ENCODE results near the gene ANKS3. TPM values are rescaled to one million over a fixed set of nuclear protein-coding genes. Genes with fewer than 3 reads are reported as not detected.
A peak's percentile ranks its signal among the peaks of the same experiment; 100 is the strongest.

Gene ANKS3
- total and polyA plus RNA-seq, 2 experiments from 2014 or later = 22.5 to 24.9 TPM

GRCh38 chr16:4760221-4760910, 26.3 kb upstream of the ANKS3 start:
- Mint-ChIP-seq H3K27me3 (ENCODE audit: insufficient read depth, low read depth, poor library complexity) (peaks cover 5% of the 10 kb centered on the region), H3K4me3 (no peak overlapping the region)

More at GRCh38 chr16:4760221-4760910, 26.3 kb upstream of the ANKS3 start:
- Histone ChIP-seq H3K4me2 (no peak overlapping the region), H2AFZ (no peak overlapping the region), H3K27me3 (ENCODE audit: insufficient read depth) (no peaks in the 10 kb centered on the region), H3K36me3 (ENCODE audit: insufficient read depth) (peaks cover 22% of the 10 kb centered on the region; the same call in 1 of the 2 replicates), H3K79me2 (replicated peaks; ENCODE audit: insufficient read depth) (peaks cover 5% of the 10 kb centered on the region; the same call in 1 of the 2 replicates), H3K4me1 (ENCODE audit: insufficient read depth) (no peaks in the 10 kb centered on the region), H3K27ac (ENCODE audit: low read depth) (no peak overlapping the region), H3F3A (replicated peaks; ENCODE audit: low read depth) (no peaks in the 10 kb centered on the region), H3K9me2 (ENCODE audit: insufficient read depth) (no peaks in the 10 kb centered on the region), H3K4me3 (no peak overlapping the region), H4K20me1 (replicated peaks; ENCODE audit: insufficient read depth) (no peaks in the 10 kb centered on the region; the same call in 1 of the 2 replicates)
- peak overlapping the region; percentile 20 for H3K27ac Mint-ChIP-seq
- TF ChIP-seq, protein P1, sequence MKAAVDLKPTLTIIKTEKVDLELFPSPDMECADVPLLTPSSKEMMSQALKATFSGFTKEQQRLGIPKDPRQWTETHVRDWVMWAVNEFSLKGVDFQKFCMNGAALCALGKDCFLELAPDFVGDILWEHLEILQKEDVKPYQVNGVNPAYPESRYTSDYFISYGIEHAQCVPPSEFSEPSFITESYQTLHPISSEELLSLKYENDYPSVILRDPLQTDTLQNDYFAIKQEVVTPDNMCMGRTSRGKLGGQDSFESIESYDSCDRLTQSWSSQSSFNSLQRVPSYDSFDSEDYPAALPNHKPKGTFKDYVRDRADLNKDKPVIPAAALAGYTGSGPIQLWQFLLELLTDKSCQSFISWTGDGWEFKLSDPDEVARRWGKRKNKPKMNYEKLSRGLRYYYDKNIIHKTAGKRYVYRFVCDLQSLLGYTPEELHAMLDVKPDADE (IDR thresholded peaks at IDR 0.05) = no peak
- TF ChIP-seq ZNF114 (CRISPR knock-in tag; IDR thresholded peaks at IDR 0.05) (no peak), STAT1 (IDR thresholded peaks at IDR 0.05; ENCODE audit: unreplicated experiment) (no peak), EZH2phosphoT487 (IDR thresholded peaks at IDR 0.05; ENCODE audit: unreplicated experiment) (no peak), EZH2 (IDR thresholded peaks at IDR 0.05; ENCODE audit: low read depth, unreplicated experiment) (no peak), NANOG (IDR thresholded peaks at IDR 0.05; ENCODE audit: borderline replicate concordance) (no peak), ZNF331 (CRISPR knock-in tag; IDR thresholded peaks at IDR 0.05; ENCODE audit: low read depth) (no peak), JUNB (IDR thresholded peaks at IDR 0.05; ENCODE audit: unreplicated experiment) (no peak), POLR2AphosphoS5 (IDR thresholded peaks at IDR 0.05; ENCODE audit: low read depth) (no peak), CREB1 (CRISPR knock-in tag; IDR thresholded peaks at IDR 0.05; ENCODE audit: low read depth) (no peak)
- TF ChIP-seq, protein P2, sequence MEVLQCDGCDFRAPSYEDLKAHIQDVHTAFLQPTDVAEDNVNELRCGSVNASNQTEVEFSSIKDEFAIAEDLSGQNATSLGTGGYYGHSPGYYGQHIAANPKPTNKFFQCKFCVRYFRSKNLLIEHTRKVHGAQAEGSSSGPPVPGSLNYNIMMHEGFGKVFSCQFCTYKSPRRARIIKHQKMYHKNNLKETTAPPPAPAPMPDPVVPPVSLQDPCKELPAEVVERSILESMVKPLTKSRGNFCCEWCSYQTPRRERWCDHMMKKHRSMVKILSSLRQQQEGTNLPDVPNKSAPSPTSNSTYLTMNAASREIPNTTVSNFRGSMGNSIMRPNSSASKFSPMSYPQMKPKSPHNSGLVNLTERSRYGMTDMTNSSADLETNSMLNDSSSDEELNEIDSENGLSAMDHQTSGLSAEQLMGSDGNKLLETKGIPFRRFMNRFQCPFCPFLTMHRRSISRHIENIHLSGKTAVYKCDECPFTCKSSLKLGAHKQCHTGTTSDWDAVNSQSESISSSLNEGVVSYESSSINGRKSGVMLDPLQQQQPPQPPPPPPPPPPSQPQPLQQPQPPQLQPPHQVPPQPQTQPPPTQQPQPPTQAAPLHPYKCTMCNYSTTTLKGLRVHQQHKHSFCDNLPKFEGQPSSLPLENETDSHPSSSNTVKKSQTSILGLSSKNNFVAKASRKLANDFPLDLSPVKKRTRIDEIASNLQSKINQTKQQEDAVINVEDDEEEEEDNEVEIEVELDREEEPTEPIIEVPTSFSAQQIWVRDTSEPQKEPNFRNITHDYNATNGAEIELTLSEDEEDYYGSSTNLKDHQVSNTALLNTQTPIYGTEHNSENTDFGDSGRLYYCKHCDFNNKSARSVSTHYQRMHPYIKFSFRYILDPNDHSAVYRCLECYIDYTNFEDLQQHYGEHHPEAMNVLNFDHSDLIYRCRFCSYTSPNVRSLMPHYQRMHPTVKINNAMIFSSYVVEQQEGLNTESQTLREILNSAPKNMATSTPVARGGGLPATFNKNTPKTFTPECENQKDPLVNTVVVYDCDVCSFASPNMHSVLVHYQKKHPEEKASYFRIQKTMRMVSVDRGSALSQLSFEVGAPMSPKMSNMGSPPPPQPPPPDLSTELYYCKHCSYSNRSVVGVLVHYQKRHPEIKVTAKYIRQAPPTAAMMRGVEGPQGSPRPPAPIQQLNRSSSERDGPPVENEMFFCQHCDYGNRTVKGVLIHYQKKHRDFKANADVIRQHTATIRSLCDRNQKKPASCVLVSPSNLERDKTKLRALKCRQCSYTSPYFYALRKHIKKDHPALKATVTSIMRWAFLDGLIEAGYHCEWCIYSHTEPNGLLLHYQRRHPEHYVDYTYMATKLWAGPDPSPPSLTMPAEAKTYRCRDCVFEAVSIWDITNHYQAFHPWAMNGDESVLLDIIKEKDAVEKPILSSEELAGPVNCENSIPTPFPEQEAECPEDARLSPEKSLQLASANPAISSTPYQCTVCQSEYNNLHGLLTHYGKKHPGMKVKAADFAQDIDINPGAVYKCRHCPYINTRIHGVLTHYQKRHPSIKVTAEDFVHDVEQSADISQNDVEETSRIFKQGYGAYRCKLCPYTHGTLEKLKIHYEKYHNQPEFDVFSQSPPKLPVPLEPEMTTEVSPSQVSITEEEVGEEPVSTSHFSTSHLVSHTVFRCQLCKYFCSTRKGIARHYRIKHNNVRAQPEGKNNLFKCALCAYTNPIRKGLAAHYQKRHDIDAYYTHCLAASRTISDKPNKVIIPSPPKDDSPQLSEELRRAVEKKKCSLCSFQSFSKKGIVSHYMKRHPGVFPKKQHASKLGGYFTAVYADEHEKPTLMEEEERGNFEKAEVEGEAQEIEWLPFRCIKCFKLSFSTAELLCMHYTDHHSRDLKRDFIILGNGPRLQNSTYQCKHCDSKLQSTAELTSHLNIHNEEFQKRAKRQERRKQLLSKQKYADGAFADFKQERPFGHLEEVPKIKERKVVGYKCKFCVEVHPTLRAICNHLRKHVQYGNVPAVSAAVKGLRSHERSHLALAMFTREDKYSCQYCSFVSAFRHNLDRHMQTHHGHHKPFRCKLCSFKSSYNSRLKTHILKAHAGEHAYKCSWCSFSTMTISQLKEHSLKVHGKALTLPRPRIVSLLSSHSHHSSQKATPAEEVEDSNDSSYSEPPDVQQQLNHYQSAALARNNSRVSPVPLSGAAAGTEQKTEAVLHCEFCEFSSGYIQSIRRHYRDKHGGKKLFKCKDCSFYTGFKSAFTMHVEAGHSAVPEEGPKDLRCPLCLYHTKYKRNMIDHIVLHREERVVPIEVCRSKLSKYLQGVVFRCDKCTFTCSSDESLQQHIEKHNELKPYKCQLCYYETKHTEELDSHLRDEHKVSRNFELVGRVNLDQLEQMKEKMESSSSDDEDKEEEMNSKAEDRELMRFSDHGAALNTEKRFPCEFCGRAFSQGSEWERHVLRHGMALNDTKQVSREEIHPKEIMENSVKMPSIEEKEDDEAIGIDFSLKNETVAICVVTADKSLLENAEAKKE (CRISPR knock-in tag; IDR thresholded peaks at IDR 0.05) = no peak
- TF ChIP-seq, protein P3, sequence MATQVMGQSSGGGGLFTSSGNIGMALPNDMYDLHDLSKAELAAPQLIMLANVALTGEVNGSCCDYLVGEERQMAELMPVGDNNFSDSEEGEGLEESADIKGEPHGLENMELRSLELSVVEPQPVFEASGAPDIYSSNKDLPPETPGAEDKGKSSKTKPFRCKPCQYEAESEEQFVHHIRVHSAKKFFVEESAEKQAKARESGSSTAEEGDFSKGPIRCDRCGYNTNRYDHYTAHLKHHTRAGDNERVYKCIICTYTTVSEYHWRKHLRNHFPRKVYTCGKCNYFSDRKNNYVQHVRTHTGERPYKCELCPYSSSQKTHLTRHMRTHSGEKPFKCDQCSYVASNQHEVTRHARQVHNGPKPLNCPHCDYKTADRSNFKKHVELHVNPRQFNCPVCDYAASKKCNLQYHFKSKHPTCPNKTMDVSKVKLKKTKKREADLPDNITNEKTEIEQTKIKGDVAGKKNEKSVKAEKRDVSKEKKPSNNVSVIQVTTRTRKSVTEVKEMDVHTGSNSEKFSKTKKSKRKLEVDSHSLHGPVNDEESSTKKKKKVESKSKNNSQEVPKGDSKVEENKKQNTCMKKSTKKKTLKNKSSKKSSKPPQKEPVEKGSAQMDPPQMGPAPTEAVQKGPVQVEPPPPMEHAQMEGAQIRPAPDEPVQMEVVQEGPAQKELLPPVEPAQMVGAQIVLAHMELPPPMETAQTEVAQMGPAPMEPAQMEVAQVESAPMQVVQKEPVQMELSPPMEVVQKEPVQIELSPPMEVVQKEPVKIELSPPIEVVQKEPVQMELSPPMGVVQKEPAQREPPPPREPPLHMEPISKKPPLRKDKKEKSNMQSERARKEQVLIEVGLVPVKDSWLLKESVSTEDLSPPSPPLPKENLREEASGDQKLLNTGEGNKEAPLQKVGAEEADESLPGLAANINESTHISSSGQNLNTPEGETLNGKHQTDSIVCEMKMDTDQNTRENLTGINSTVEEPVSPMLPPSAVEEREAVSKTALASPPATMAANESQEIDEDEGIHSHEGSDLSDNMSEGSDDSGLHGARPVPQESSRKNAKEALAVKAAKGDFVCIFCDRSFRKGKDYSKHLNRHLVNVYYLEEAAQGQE (IDR thresholded peaks at IDR 0.05; ENCODE audit: unreplicated experiment) = no peak
- TF ChIP-seq, protein P4, sequence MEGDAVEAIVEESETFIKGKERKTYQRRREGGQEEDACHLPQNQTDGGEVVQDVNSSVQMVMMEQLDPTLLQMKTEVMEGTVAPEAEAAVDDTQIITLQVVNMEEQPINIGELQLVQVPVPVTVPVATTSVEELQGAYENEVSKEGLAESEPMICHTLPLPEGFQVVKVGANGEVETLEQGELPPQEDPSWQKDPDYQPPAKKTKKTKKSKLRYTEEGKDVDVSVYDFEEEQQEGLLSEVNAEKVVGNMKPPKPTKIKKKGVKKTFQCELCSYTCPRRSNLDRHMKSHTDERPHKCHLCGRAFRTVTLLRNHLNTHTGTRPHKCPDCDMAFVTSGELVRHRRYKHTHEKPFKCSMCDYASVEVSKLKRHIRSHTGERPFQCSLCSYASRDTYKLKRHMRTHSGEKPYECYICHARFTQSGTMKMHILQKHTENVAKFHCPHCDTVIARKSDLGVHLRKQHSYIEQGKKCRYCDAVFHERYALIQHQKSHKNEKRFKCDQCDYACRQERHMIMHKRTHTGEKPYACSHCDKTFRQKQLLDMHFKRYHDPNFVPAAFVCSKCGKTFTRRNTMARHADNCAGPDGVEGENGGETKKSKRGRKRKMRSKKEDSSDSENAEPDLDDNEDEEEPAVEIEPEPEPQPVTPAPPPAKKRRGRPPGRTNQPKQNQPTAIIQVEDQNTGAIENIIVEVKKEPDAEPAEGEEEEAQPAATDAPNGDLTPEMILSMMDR (conservative IDR thresholded peaks at IDR 0.05; ENCODE audit: low read depth in 2 of 2) = no peak
- no peaks in the 10 kb centered on the region for H3K4me1 Mint-ChIP-seq
- ATAC-seq (peak; percentile 48; the same call in 2 of the 3 replicates), DNase-seq (ENCODE audit: low spot score) (no peak)
- peaks cover 4% of the 10 kb centered on the region; the same call in 2 of the 3 replicates for H3K9me3 Mint-ChIP-seq
- H3K36me3 Mint-ChIP-seq (ENCODE audit: low read depth) = peaks cover 87% of the 10 kb centered on the region
